ENCODE measurements around the gene TBX18. TPM values are rescaled to one million over a fixed set of nuclear protein-coding genes. Genes with fewer than 3 reads are reported as not detected.

Gene TBX18
- total and polyA plus RNA-seq, 8 donors: 0.12 to 4.6 (median 0.77) TPM; not detected in 4

DNA sequence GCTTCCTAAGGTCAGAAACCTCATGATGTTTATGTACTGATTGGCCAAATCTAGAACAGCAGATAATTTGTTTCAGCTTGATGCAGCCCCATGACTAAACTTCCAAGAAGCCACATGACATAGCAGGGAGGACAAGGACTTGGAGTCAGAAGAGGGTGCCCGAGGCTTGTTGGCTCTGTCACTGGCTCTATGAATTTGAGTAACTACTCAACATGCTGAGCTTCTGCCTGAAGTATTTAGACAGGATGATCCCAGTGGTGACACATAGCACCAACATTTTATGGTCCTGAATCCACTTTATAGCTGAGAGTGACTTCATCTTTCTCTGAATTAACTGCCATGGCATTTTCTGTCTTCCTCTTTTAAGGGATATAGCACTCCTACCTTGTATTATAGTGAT lies 13.5 kb upstream of the TBX18 start:
- Histone ChIP-seq H3K9me3 (peaks cover 0 to 15% (median 4%) of the 10 kb centered on the region in 4 donors), H3K27me3 (peaks cover 8 to 58% (median 31%) of the 10 kb centered on the region in 3 donors), H3K4me3 (no peak overlapping the region), H3K4me1 (peaks cover 0 to 22% (median 15%) of the 10 kb centered on the region in 4 donors), H3K27ac (no peak overlapping the region), H3K36me3 (no peaks in the 10 kb centered on the region)
- TF ChIP-seq POLR2A (IDR thresholded peaks at IDR 0.05) (no peak), EP300 (IDR thresholded peaks at IDR 0.05) (no peak), POLR2AphosphoS5 (IDR thresholded peaks at IDR 0.05) (no peak)
- TF ChIP-seq, protein P1, sequence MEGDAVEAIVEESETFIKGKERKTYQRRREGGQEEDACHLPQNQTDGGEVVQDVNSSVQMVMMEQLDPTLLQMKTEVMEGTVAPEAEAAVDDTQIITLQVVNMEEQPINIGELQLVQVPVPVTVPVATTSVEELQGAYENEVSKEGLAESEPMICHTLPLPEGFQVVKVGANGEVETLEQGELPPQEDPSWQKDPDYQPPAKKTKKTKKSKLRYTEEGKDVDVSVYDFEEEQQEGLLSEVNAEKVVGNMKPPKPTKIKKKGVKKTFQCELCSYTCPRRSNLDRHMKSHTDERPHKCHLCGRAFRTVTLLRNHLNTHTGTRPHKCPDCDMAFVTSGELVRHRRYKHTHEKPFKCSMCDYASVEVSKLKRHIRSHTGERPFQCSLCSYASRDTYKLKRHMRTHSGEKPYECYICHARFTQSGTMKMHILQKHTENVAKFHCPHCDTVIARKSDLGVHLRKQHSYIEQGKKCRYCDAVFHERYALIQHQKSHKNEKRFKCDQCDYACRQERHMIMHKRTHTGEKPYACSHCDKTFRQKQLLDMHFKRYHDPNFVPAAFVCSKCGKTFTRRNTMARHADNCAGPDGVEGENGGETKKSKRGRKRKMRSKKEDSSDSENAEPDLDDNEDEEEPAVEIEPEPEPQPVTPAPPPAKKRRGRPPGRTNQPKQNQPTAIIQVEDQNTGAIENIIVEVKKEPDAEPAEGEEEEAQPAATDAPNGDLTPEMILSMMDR (IDR thresholded peaks at IDR 0.05): no peak
- 63 to 86% (median 82%) methylated on average over 1 of the region's 1 CpG for WGBS, 5 donors
- DNase-seq: no peak
- intact Hi-C loops (cut with DNase I; ENCODE audit: low total_unique reads): no loop called here

DNA sequence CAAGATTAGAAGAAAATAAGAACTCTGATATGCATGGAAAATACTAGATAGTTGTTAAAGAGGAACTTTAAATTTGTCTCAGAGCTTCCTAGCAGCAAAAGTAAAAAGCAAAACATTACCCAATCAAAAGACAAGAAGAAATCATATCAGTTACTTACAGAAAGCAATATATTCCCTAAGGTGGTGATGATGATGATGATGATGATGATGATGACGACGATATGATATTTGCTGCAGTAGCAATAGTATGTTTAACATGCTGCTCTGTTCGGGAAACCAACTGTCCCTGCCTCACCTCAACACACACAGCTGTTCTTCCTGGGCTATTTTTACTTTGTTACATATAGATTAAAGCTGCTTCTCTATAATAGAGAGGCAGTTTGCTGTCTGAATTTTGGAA lies 12.0 kb upstream of the TBX18 start:
- intact Hi-C loops (cut with DNase I; ENCODE audit: low total_unique reads): no loop called here
- no peak overlapping the region for H3K4me3 ChIP-seq
- peaks cover 8 to 73% (median 46%) of the 10 kb centered on the region in 3 donors for H3K27me3 ChIP-seq
- H3K9me3 ChIP-seq: peaks cover 0 to 24% (median 4%) of the 10 kb centered on the region in 4 donors
- DNase-seq: no peak
- no peak overlapping the region for H3K27ac ChIP-seq
- no peaks in the 10 kb centered on the region for H3K36me3 ChIP-seq
- WGBS, 5 donors: 48 to 72% (median 57%) methylated on average over 3 of the region's 3 CpGs
- H3K4me1 ChIP-seq: peaks cover 0 to 25% (median 15%) of the 10 kb centered on the region in 4 donors
- TF ChIP-seq, protein P1 (IDR thresholded peaks at IDR 0.05): no peak
- no peak for TF ChIP-seq POLR2AphosphoS5 (IDR thresholded peaks at IDR 0.05)
- TF ChIP-seq EP300 (IDR thresholded peaks at IDR 0.05): no peak
- TF ChIP-seq POLR2A (IDR thresholded peaks at IDR 0.05): no peak

DNA sequence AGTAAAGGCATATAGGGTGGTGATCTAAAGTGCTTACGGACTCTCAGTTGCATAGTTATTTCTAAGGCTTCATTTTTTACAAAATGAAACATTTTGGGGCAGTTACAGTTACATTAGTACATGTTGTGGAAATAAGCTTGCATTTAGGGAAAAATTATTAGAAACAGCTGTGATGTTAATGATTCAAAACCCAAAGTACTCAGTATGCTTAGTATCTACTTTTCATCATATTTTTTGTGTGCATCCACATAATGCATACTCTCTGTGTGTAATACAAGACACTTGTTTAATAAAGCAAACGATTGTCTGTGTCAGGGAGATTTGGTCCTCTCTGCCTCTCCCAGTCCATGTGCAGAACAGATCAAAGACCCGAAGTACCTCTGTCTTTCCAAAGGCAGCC lies 11.4 kb upstream of the TBX18 start:
- Histone ChIP-seq H3K36me3 (no peaks in the 10 kb centered on the region), H3K4me1 (peaks cover 0 to 25% (median 15%) of the 10 kb centered on the region in 4 donors), H3K27me3 (peaks cover 8 to 80% (median 52%) of the 10 kb centered on the region in 3 donors), H3K4me3 (no peak overlapping the region), H3K9me3 (peaks cover 0 to 25% (median 4%) of the 10 kb centered on the region in 4 donors), H3K27ac (no peak overlapping the region)
- DNase-seq: no peak
- TF ChIP-seq, protein P1 (IDR thresholded peaks at IDR 0.05): no peak
- no peak for TF ChIP-seq POLR2AphosphoS5 (IDR thresholded peaks at IDR 0.05)
- no peak for TF ChIP-seq EP300 (IDR thresholded peaks at IDR 0.05)
- TF ChIP-seq POLR2A (IDR thresholded peaks at IDR 0.05): no peak
- WGBS, 5 donors: 61 to 70% (median 66%) methylated on average over 3 of the region's 3 CpGs
- intact Hi-C loops (cut with DNase I; ENCODE audit: low total_unique reads): no loop called here

DNA sequence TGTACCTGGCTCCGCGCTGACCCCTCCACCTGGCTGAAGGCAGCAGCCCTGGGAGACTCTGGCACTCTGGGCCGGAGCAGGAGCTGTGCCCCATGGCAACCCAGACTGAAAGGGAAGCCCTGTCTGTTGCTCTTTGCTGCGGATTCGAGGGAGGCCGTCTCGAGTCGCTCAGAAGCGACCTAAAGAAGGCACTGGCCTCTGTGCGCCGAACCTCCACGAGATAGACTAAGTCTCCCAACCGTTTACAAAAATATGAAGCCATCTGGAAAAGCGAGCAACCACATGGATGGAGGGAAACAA lies 10.5 kb upstream of the TBX18 start:
- TF ChIP-seq POLR2A (IDR thresholded peaks at IDR 0.05): no peak
- TF ChIP-seq, protein P1 (IDR thresholded peaks at IDR 0.05): no peak
- no peak for TF ChIP-seq POLR2AphosphoS5 (IDR thresholded peaks at IDR 0.05)
- no peak for TF ChIP-seq EP300 (IDR thresholded peaks at IDR 0.05)
- intact Hi-C loops (cut with DNase I; ENCODE audit: low total_unique reads): no loop called here
- H3K4me3 ChIP-seq: peak overlapping the region in 3 of 4 donors; percentile 25 to 40 (median 40)
- WGBS, 5 donors: 6 to 12% (median 10%) methylated on average over 12 to 14 of the region's 14 CpGs
- no peaks in the 10 kb centered on the region for H3K36me3 ChIP-seq
- no peak for DNase-seq
- H3K9me3 ChIP-seq: peaks cover 0 to 25% (median 4%) of the 10 kb centered on the region in 4 donors
- H3K27ac ChIP-seq: no peak overlapping the region
- H3K4me1 ChIP-seq: peaks cover 0 to 25% (median 15%) of the 10 kb centered on the region in 4 donors
- peaks cover 8 to 88% (median 52%) of the 10 kb centered on the region in 3 donors for H3K27me3 ChIP-seq
